Astrocyte of the cerebellum (primary cell): ENCODE data around the gene CEP41.

Source experiments
- DNase-seq: peaks from one replicate; pipeline ENCODE4 v3.0.0-alpha.2; 2011; ENCODE audit warnings: low read depth
- H3K4me3 ChIP-seq: 2 replicates; pipeline ENCODE4 v1.5.1; 2011; ENCODE audit warnings: mild to moderate bottlenecking, low read depth, low read length, moderate library complexity
- in situ Hi-C: cut with HindIII; loops from 2 replicates; pipeline ENCODE4 v1.10.0; 2017; ENCODE audit warnings: low sequenced_read_pairs
- TF ChIP-seq, protein P1 (sequence below): IDR thresholded peaks from 2 replicates; pipeline ENCODE4 v1.5.1; 2012; ENCODE audit warnings: low read length, low read depth, moderate library complexity, mild to moderate bottlenecking; ENCODE audit errors: missing control alignments

The CEP41 gene

DNA sequence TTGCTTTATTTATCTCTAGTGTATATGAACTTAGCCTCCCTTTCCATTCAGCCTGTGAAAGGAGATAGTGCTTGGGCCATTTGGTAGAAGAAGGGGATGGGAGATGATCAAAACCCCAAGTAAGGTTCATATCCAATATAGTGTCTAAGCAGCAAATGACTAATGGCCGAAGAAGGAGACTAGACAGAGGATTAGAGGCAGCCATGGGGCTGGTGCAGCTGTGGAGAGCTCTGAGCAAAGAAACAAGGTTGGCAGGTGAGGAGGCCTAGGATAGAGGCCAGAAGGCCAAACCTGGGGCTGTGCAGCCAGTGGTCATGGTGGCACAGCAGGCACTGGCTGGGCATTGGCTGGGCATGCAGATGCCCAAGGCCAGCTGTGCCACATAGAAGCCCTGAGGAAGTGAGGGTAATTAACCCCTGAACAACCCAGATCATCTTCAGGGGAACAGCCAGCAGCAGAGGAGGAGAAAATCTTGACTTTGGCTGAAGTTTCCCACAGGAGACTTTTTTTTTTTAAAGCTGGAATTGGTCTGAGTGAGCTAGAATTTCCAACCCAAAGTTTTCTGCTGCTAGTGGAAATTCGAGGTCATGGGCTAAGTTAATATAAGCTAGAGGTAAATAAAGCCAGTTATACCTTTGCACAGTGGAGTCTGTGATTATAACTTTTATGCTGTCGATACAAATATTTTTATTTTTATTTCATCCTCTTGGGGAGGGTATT is 70.8 kb downstream of the CEP41 start:
- in situ Hi-C loops = no loop called here
- TF ChIP-seq, protein P1, sequence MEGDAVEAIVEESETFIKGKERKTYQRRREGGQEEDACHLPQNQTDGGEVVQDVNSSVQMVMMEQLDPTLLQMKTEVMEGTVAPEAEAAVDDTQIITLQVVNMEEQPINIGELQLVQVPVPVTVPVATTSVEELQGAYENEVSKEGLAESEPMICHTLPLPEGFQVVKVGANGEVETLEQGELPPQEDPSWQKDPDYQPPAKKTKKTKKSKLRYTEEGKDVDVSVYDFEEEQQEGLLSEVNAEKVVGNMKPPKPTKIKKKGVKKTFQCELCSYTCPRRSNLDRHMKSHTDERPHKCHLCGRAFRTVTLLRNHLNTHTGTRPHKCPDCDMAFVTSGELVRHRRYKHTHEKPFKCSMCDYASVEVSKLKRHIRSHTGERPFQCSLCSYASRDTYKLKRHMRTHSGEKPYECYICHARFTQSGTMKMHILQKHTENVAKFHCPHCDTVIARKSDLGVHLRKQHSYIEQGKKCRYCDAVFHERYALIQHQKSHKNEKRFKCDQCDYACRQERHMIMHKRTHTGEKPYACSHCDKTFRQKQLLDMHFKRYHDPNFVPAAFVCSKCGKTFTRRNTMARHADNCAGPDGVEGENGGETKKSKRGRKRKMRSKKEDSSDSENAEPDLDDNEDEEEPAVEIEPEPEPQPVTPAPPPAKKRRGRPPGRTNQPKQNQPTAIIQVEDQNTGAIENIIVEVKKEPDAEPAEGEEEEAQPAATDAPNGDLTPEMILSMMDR = no peak
- H3K4me3 ChIP-seq = no peak overlapping the region
- no peak for DNase-seq

DNA sequence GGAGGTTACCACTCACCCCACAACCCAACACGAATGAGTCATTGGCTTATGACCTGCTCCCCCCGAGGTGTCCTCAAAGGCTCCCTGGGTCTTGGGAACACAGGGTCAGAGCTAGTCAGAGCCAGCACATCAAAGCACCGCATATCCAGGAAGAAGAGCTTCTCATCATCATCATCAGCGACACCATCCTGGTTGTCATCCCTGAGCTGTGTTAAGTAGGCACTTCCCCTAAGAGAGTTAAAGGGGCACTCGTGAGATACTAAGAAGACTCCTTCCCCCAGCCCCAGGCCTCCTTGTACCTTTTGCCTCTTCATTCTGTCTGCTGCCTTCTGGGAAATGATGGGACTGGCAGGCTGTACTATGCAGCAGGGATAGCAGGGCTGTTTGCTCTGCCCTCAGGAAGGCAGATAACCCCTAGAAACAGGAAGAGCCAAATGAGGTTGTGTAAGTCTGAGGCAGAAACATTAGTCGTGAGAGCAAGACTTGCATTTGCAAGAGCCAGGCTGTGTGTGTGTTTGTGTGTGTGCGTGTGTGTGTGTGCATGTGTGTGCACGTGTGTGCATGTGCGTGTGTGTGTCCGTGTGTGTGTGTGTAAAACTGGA is 71.6 kb downstream of the CEP41 start:
- in situ Hi-C loops = no loop called here
- no peak overlapping the region for H3K4me3 ChIP-seq
- TF ChIP-seq, protein P1 = no peak
- DNase-seq = no peak

DNA sequence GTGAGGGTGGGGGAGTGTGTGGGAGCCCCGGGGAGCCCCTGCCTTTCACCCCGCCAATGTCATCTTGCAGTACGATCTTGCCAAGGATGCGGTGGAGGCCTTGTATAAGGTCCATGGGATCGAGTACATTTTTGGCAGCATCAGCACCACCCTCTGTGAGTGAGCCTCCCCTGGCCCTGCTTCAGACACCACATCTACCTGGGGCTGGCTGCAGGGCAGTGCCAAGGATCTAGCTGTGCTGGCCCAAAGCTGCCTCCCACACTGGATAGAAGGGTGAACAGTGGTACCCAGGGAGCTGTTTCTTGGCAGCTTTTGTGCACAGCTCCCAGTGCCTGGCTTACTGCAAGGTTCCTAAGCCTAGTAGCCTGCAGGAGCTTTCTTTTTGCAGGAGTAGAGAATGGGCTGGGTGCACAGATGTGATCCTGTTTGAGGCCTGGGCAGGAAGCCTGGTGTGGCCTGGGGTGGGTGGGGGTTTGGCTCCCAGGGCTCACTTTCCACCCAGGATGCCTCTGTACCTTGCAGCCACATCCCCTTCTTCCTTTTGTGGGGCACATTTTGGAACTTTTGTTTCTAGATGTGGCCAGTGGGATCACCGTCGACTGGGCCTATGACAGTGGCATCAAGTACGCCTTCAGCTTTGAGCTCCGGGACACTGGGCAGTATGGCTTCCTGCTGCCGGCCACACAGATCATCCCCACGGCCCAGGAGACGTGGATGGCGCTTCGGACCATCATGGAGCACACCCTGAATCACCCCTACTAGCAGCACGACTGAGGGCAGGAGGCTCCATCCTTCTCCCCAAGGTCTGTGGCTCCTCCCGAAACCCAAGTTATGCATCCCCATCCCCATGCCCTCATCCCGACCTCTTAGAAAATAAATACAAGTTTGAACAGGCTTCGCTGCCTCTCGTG is 72.7 kb downstream of the CEP41 start:
- in situ Hi-C loops = no loop called here
- H3K4me3 ChIP-seq = no peak overlapping the region
- TF ChIP-seq, protein P1 = no peak
- DNase-seq = no peak

DNA sequence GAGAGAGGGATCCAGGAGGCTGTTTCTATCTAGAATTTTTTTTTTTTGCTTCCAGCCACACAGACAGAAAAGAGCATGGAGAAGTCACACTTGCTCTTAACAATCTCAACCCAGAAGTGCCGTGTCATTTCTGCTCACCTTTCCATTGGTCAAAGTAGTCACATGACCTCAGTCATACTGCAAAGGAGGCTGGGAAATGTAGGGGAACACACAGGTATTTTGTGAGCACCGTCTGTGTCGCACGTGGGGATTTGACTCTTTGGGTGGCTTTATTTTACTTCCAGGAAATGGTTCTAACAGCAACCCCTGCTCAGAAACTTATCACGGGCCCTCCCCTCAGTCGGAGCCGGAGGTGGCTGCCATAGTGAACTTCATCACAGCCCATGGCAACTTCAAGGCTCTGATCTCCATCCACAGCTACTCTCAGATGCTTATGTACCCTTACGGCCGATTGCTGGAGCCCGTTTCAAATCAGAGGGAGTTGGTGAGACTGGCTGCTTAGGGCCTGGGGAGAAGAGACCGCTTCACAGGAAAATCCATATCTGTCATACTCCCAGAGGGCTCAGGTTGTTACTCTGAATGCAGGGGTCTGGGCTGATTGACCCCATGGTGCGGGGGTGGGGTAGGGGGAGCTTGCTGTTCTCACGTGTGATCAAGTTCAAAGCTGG is 73.6 kb downstream of the CEP41 start:
- TF ChIP-seq, protein P1 = no peak
- no peak overlapping the region for H3K4me3 ChIP-seq
- in situ Hi-C loops = no loop called here
- no peak for DNase-seq

DNA sequence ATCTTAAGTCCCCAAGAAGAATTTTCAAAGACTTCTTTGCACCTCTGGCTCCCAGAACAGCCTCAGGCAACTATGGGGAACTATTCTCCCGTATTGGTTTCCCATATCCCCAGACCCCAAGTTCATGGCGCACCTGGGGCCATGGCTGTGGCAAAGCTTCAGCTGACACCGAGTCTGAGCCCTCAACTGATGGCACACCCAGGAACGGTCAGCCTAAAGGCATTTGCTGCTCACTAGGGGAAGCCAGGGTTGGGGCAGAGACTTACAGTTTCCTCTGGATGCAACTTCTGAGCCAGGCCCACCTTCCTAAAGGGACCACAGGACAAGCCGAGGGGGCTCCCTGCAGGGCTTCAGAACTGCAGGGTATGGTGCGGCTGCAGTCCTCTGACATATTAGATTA is 74.3 kb downstream of the CEP41 start:
- DNase-seq = no peak
- no peak overlapping the region for H3K4me3 ChIP-seq
- in situ Hi-C loops = no loop called here
- TF ChIP-seq, protein P1 = no peak
